Astrocyte (in vitro differentiated cells and primary cell): ENCODE results near the gene CUEDC2. TPM values are rescaled to one million over a fixed set of nuclear protein-coding genes. Genes with fewer than 3 reads are reported as not detected.

Source experiments
- DNase-seq: peaks from one replicate; pipeline ENCODE4 v3.0.0-alpha.2; 2010; ENCODE audit warnings: low read depth
- FAIRE-seq: peaks from 2 replicates; lab custom pipeline; 2011; peaks lifted over from hg19 to GRCh38; lab: Jason Lieb, UNC
- H2AFZ ChIP-seq: 2 replicates; pipeline ENCODE4 v1.6.0; 2012; ENCODE audit warnings: low read depth, low read length, inconsistent platforms
- H3K27ac ChIP-seq: 2 replicates; pipeline ENCODE4 v1.5.1; 2011; ENCODE audit warnings: low read depth, low read length, inconsistent platforms
- H3K27me3 ChIP-seq: 2 replicates; pipeline ENCODE4 v1.6.0; 2011; ENCODE audit warnings: low read length, inconsistent platforms; ENCODE audit not compliant: insufficient read depth
- H3K36me3 ChIP-seq: 2 replicates; pipeline ENCODE4 v1.5.1; 2011; ENCODE audit warnings: low read length, inconsistent platforms; ENCODE audit not compliant: insufficient read depth
- H3K4me1 ChIP-seq: 2 replicates; pipeline ENCODE4 v1.5.1; 2011; ENCODE audit warnings: low read length, inconsistent platforms; ENCODE audit not compliant: insufficient read depth
- H3K4me2 ChIP-seq: 2 replicates; pipeline ENCODE4 v1.6.0; 2012; ENCODE audit warnings: low read length, inconsistent platforms
- H3K4me3 ChIP-seq: 2 replicates; pipeline ENCODE4 v1.5.1; 2011; ENCODE audit warnings: low read depth, mild to moderate bottlenecking, low read length, inconsistent platforms; ENCODE audit not compliant: insufficient read depth
- H3K79me2 ChIP-seq: 2 replicates; pipeline ENCODE4 v1.6.0; 2012; ENCODE audit warnings: mild to moderate bottlenecking, low read length, inconsistent platforms; ENCODE audit not compliant: insufficient read depth
- H3K9ac ChIP-seq: 2 replicates; pipeline ENCODE4 v1.6.0; 2012; ENCODE audit warnings: mild to moderate bottlenecking, low read length, inconsistent platforms
- H3K9me3 ChIP-seq: 2 replicates; pipeline ENCODE4 v1.5.1; 2012; ENCODE audit warnings: low read depth, mild to moderate bottlenecking, low read length, inconsistent platforms; ENCODE audit not compliant: insufficient read depth
- H4K20me1 ChIP-seq: 2 replicates; pipeline ENCODE4 v1.6.0; 2012; ENCODE audit warnings: low read length, inconsistent platforms; ENCODE audit not compliant: insufficient read depth
- H3K27ac Mint-ChIP-seq: one replicate; pipeline ENCODE4 v1.8.0; 2021; ENCODE audit warnings: mild to moderate bottlenecking, mixed read lengths; ENCODE audit not compliant: unreplicated experiment
- H3K27me3 Mint-ChIP-seq: one replicate; pipeline ENCODE4 v1.8.0; 2021; ENCODE audit warnings: low read depth, mixed read lengths; ENCODE audit not compliant: unreplicated experiment
- H3K36me3 Mint-ChIP-seq: one replicate; pipeline ENCODE4 v1.8.0; 2021; ENCODE audit warnings: low read depth, mixed read lengths; ENCODE audit not compliant: unreplicated experiment
- H3K4me1 Mint-ChIP-seq: one replicate; pipeline ENCODE4 v1.8.0; 2021; ENCODE audit warnings: low read depth, mixed read lengths; ENCODE audit not compliant: unreplicated experiment
- H3K4me3 Mint-ChIP-seq: one replicate; pipeline ENCODE4 v1.8.0; 2021; ENCODE audit warnings: mild to moderate bottlenecking, moderate library complexity, mixed read lengths; ENCODE audit not compliant: unreplicated experiment
- H3K9me3 Mint-ChIP-seq: one replicate; pipeline ENCODE4 v1.8.0; 2021; ENCODE audit warnings: mild to moderate bottlenecking, mixed read lengths; ENCODE audit not compliant: unreplicated experiment
- CTCF ChIP-seq: IDR thresholded peaks from 2 replicates; pipeline ENCODE4 v1.5.1; 2011; ENCODE audit warnings: low read depth, mild to moderate bottlenecking, inconsistent platforms, low read length, moderate library complexity; ENCODE audit not compliant: insufficient read depth
- EZH2 ChIP-seq: IDR thresholded peaks from 2 replicates; pipeline ENCODE4 v1.6.1; 2012; ENCODE audit warnings: mild to moderate bottlenecking, low read length, inconsistent platforms; ENCODE audit not compliant: insufficient read depth
- total RNA-seq: library from RNA; stranded (reverse); gene quantifications from 2 replicates; pipeline ENCODE4 v1.2.1, GENCODE V29; 2021

The CUEDC2 gene
- total RNA-seq, 1 donor from 2014 or later: 49.1 TPM

- Mint-ChIP-seq H3K4me1 (peaks cover 10% of the 10 kb centered on the region), H3K9me3 (no peaks in the 10 kb centered on the region), H3K36me3 (no peaks in the 10 kb centered on the region), H3K27me3 (peaks cover 10% of the 10 kb centered on the region), H3K4me3 (peak overlapping the region; percentile 60), H3K27ac (no peak overlapping the region)
- peaks cover 12% of the 10 kb centered on the region for H3K79me2 ChIP-seq
- peak overlapping the region; percentile 9 for H3K4me3 ChIP-seq
- no peaks in the 10 kb centered on the region for H3K36me3 ChIP-seq
- H3K27me3 ChIP-seq: no peaks in the 10 kb centered on the region
- DNase-seq (no peak), FAIRE-seq (no peak)
- no peak overlapping the region for H3K27ac ChIP-seq
- H3K4me2 ChIP-seq: peak overlapping the region; percentile 70
- peak overlapping the region; percentile 74 for H2AFZ ChIP-seq
- H3K4me1 ChIP-seq: peaks cover 18% of the 10 kb centered on the region
- no peak overlapping the region for H3K9ac ChIP-seq
- TF ChIP-seq EZH2: no peak
- TF ChIP-seq CTCF: no peak
- H3K9me3 ChIP-seq: no peaks in the 10 kb centered on the region
- no peaks in the 10 kb centered on the region for H4K20me1 ChIP-seq
These were observed 3.3 kb upstream of the CUEDC2 start for GRCh38 chr10:102435529-102436233.

- FAIRE-seq (no peak), DNase-seq (no peak)
- H3K4me1 Mint-ChIP-seq: peaks cover 10% of the 10 kb centered on the region
- Histone ChIP-seq H3K79me2 (peaks cover 12% of the 10 kb centered on the region), H4K20me1 (no peaks in the 10 kb centered on the region), H3K27me3 (no peaks in the 10 kb centered on the region), H3K4me3 (no peak overlapping the region), H2AFZ (peak overlapping the region; percentile 74), H3K9ac (no peak overlapping the region), H3K9me3 (no peaks in the 10 kb centered on the region), H3K4me1 (peaks cover 18% of the 10 kb centered on the region), H3K27ac (no peak overlapping the region), H3K36me3 (no peaks in the 10 kb centered on the region), H3K4me2 (peak overlapping the region; percentile 68)
- H3K27me3 Mint-ChIP-seq: peaks cover 10% of the 10 kb centered on the region
- H3K27ac Mint-ChIP-seq: peak overlapping the region; percentile 2
- no peaks in the 10 kb centered on the region for H3K36me3 Mint-ChIP-seq
- no peaks in the 10 kb centered on the region for H3K9me3 Mint-ChIP-seq
- H3K4me3 Mint-ChIP-seq: peak overlapping the region; percentile 57
- TF ChIP-seq CTCF: no peak
- TF ChIP-seq EZH2: no peak
These were observed 2.7 kb upstream of the CUEDC2 start for GRCh38 chr10:102435133-102435497.

GRCh38 chr10:102434394-102435132 lies 2.2 kb upstream of the CUEDC2 start:
- FAIRE-seq: no peak
- Histone ChIP-seq H3K9ac (no peak overlapping the region), H3K4me2 (peak overlapping the region; percentile 6), H3K9me3 (no peaks in the 10 kb centered on the region), H3K27me3 (no peaks in the 10 kb centered on the region), H4K20me1 (peaks cover under 1% of the 10 kb centered on the region), H3K79me2 (peaks cover 12% of the 10 kb centered on the region), H3K4me3 (no peak overlapping the region), H3K4me1 (peaks cover 18% of the 10 kb centered on the region), H2AFZ (peak overlapping the region; percentile 74), H3K36me3 (no peaks in the 10 kb centered on the region), H3K27ac (no peak overlapping the region)
- Mint-ChIP-seq H3K27ac (peak overlapping the region; percentile 2), H3K9me3 (no peaks in the 10 kb centered on the region), H3K36me3 (no peaks in the 10 kb centered on the region), H3K4me3 (no peak overlapping the region), H3K27me3 (peaks cover 10% of the 10 kb centered on the region), H3K4me1 (peaks cover 10% of the 10 kb centered on the region)
- TF ChIP-seq EZH2: no peak
- no peak for TF ChIP-seq CTCF
- no peak for DNase-seq
